Endometrium (tissue), 2 donors: Measurements from ENCODE around the gene PROCA1.

Source experiments
- FAIRE-seq: peaks from 2 replicates; lab custom pipeline; 2012; peaks lifted over from hg19 to GRCh38; lab: Jason Lieb, UNC
- donor health status: control.
- donor health status: control.

Gene PROCA1

GRCh38 chr17:28707339-28707720, 4.4 kb downstream of the PROCA1 start:
- FAIRE-seq, result no peak

GRCh38 chr17:28706471-28707338, 5.0 kb downstream of the PROCA1 start:
- no peak for FAIRE-seq

GRCh38 chr17:28705728-28706334, 5.9 kb downstream of the PROCA1 start:
- no peak for FAIRE-seq

- no peak for FAIRE-seq
Observed at GRCh38 chr17:28705074-28705659, 6.5 kb downstream of the PROCA1 start.

GRCh38 chr17:28704219-28704858, 7.3 kb downstream of the PROCA1 start:
- no peak for FAIRE-seq

- FAIRE-seq, result no peak
Observed at GRCh38 chr17:28703552-28704218, 8.0 kb downstream of the PROCA1 start.

- FAIRE-seq, result no peak
Observed at GRCh38 chr17:28702752-28703150, 8.9 kb downstream of the PROCA1 start.

GRCh38 chr17:28702026-28702751, 9.5 kb downstream of the PROCA1 start:
- FAIRE-seq, result no peak

- FAIRE-seq, result no peak
Observed at GRCh38 chr17:28700830-28701492, 10.7 kb downstream of the PROCA1 start.

GRCh38 chr17:28700278-28700677, 11.4 kb downstream of the PROCA1 start:
- no peak for FAIRE-seq

- no peak for FAIRE-seq
Observed at GRCh38 chr17:28698253-28698941, 13.3 kb downstream of the PROCA1 start.

GRCh38 chr17:28693869-28694268, 17.8 kb downstream of the PROCA1 start:
- no peak for FAIRE-seq

- FAIRE-seq, result no peak
Observed at GRCh38 chr17:28689011-28689410, 22.7 kb downstream of the PROCA1 start.

GRCh38 chr17:28688481-28688880, 23.2 kb downstream of the PROCA1 start:
- no peak for FAIRE-seq

- no peak for FAIRE-seq
Observed at GRCh38 chr17:28686296-28686695, 25.4 kb downstream of the PROCA1 start.

- FAIRE-seq, result no peak
Observed at GRCh38 chr17:28685366-28685765, 26.3 kb downstream of the PROCA1 start.

- FAIRE-seq, result no peak
Observed at GRCh38 chr17:28684963-28685362, 26.7 kb downstream of the PROCA1 start.

- no peak for FAIRE-seq
Observed at GRCh38 chr17:28682655-28683054, 29.0 kb downstream of the PROCA1 start.

- no peak for FAIRE-seq
Observed at GRCh38 chr17:28675980-28676379, 35.7 kb downstream of the PROCA1 start.

- FAIRE-seq, result no peak
Observed at GRCh38 chr17:28675490-28675889, 36.2 kb downstream of the PROCA1 start.
